Hepatocyte (in vitro differentiated cells): ENCODE results near the gene USP24.

ENCODE experiments used
- EZH2 ChIP-seq: fragments of 200-600 bp; sonication (generic); IDR thresholded peaks from 2 replicates; pipeline ENCODE4 v1.6.1; 2016; ENCODE audit warnings: antibody characterized with exemption, mild to moderate bottlenecking, borderline replicate concordance
- EZH2phosphoT487 ChIP-seq: fragments of 200-600 bp; sonication (generic); IDR thresholded peaks from one replicate; pipeline ENCODE4 v1.6.1; 2018; ENCODE audit warnings: antibody characterized with exemption, mild to moderate bottlenecking, low read depth, moderate library complexity; ENCODE audit not compliant: unreplicated experiment, severe bottlenecking
- TF ChIP-seq, protein P1 (sequence below): fragments of 200-600 bp; sonication (generic); IDR thresholded peaks from 2 replicates; pipeline ENCODE4 v1.5.1; 2016; ENCODE audit warnings: antibody characterized with exemption, mild to moderate bottlenecking; ENCODE audit not compliant: poor library complexity

DNA sequence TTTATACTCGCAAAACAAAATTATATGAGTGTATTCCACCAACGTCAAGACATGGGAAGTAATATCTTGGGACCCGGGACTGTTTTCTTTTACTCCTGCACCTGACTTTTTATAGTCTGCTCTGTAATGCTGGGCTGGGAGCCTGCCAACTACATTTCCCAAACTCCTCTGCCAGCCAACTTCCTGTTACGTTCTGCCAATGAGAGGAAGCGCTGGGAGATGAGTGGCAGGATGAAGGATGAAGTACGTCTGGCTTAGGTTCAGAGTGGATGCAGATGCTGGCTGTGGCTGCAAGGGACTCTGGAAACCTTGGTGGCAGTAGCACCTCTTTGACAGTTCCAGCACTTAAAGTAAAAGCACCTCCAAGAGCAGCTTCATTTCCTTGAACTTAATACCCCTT is 59.6 kb downstream of the USP24 start:
- TF ChIP-seq, protein P1, sequence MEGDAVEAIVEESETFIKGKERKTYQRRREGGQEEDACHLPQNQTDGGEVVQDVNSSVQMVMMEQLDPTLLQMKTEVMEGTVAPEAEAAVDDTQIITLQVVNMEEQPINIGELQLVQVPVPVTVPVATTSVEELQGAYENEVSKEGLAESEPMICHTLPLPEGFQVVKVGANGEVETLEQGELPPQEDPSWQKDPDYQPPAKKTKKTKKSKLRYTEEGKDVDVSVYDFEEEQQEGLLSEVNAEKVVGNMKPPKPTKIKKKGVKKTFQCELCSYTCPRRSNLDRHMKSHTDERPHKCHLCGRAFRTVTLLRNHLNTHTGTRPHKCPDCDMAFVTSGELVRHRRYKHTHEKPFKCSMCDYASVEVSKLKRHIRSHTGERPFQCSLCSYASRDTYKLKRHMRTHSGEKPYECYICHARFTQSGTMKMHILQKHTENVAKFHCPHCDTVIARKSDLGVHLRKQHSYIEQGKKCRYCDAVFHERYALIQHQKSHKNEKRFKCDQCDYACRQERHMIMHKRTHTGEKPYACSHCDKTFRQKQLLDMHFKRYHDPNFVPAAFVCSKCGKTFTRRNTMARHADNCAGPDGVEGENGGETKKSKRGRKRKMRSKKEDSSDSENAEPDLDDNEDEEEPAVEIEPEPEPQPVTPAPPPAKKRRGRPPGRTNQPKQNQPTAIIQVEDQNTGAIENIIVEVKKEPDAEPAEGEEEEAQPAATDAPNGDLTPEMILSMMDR, result no peak
- TF ChIP-seq EZH2 (no peak), EZH2phosphoT487 (no peak)
